ENCODE data around the gene NRG4.

- TF ChIP-seq CTCF (IDR thresholded peaks at IDR 0.05) = no peak
- no peak for TF ChIP-seq POLR2A (IDR thresholded peaks at IDR 0.05)
These were observed 19.3 kb downstream of the NRG4 start for GRCh38 chr15:75992897-75993296.

Measured in adrenal gland (tissue), 5 donors.